HG03565 (cell line): Measurements from ENCODE around the gene TRIM3.
"Not testable (repeated sequence)": the region's sequence is repeated elsewhere in the genome, so short reads cannot be mapped to it uniquely, and the experiment has no call there.

Experiments used
- ATAC-seq: cut with Tn5 transposase; IDR thresholded peaks from one replicate; pipeline ENCODE4 v1.9.1; 2021; ENCODE audit warnings: mild to moderate bottlenecking, moderate library complexity; ENCODE audit not compliant: unreplicated experiment

Gene TRIM3

DNA sequence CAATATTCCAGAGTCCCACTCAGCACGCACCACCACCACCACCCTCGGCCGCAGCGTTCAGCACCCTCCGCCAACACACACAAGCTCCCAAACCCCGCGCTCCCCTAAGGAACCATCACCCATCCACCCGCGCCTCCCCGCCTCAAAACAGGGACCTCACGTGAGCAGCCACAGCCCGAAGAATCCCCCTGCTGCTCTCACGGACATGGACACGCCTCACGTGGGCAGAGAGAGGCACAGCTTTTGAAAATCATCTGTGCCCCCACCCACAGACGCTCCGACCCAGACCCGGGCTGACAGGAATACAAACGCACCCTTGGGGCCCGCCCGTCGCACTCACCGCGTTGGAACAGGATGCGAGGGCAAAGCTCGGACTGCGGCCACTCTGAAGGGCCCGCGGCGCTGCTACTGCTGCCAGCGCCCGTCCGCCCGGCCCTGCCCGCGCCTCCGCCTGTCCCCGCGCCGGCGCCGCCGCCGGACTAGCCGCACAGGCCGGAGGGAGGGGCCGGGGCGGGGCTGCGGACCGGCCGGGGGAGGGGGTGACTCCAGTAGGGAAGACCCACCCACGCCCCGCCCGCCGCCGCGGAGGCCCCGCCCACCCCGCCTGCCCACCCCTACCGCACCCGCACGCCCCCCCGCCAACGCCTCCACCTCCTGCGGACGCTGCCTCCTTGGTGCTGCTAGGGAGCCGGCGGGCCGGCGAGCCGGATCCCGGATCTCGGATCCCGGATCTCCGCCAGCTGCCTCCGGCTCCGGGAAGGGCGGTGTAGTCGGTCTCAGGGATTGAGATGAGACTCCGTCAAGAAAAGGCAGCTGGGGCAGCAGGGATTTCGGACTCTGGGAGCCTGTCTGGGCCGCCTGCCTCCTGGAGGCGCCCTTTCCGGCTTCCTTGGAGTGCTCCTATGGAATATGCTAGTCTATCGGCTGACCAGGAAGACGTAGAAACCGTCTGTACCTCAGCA lies at the start of gene TRIM3:
TSS of gene TRIM3 (minus strand) at position 491 of the 962 bp plus-strand sequence. CDS start 8,246 bp downstream, outside the sequence.
- ATAC-seq: no peak

DNA sequence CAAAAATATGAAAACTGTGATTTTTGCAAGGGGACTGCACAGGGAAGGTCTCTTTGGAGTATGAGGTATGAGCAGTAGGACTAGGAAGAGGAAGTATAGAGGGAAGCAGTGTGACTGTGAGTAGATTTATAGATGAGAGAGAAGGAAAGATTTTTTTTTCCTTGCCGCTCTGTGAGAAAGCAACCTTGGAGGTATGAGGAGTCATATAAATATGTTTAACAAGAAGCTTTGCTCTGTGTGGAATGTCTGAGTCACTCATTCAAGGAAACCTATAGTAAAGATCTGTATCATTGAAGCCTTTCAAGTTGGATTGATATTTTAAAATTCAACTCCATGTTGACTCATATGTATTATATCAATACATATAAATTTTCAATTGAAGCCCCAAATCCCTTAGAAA lies 49.5 kb upstream of the TRIM3 start:
- no peak for ATAC-seq

DNA sequence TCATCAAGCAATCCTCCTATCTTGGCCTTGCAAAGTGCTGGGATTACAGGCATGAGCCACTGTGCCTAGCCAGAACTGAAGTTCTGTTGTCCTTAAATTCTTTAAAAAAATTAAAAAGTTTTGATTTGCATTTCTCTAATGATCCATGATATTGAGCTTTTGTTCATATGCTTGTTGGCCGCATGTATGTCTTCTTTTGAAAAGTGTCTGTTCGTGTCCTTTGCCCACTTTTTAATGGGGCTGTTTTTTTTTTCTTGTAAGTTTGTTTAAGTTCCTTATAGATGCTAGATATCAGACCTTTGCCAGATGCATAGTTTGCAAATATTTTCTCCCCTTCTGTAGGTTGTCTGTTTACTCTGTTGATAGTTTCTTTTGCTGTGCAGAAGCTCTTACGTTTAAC lies 48.2 kb upstream of the TRIM3 start:
- ATAC-seq: not testable (repeated sequence)

DNA sequence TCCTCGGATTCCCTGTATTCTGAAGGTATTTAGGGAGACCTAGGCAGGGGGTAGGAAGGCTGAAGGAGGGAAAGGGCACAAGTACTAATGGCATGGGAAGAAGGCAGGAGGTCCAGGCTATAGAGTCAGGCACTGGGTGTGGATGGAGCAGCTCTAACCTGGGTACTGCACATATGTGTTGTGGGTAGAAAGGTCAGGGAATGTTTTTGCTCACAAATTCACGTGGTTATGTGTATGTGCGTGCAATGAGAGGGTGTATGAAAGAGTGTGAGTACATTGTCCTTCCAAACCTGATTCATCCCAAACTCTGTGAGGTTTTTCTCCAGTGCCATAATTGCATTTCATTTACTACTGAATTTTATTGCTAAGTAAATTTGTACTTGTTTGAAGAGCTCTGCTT lies 46.5 kb upstream of the TRIM3 start:
- ATAC-seq: no peak

DNA sequence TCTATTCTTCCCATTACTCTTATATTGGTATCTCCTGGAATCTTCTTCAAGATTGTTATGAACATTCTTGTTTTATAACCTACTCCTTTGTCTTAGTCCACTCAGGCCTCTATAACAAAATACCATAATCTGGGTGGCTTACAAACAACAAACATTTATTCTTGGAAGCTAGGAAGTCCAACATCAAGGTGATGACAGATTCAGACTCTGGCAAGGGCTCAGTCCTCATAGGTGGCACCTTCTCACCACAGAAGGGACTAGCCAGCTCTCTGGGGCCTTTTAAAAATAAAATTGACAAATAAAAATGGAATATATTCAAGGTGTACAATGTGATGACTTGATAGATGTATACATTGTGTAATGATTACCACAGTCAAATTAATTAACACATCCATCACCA lies 43.1 kb upstream of the TRIM3 start:
- no peak for ATAC-seq

DNA sequence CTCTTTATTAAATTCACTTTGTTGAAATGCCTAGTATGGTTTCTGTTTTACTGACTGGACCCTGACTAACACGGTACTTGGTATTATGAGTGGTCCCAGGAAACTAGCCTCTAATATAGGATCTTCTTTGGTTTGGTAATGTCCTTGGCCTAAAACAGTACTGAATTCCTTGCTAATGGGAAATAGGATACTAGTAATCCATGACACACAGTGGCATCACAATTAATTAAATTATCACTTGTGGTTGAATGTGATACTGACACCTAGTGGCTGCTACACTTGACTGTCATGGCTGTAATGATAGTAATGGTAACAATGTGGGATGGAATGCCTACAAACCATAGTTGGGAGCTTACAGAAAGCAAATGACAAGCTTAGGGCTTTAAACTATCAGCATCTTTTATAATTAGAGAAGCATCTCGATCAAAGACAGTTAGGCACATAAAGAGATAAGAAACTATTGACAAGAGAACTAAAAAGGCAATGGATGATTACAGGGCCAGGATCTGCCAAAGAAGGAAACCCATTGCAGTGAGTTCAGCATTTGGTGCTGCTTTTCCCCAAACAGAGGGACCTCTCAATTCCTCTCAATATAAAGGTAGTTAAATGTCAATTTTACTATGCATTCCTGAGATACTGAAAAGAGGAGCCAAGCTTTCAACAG lies 32.0 kb upstream of the TRIM3 start:
- no peak for ATAC-seq

DNA sequence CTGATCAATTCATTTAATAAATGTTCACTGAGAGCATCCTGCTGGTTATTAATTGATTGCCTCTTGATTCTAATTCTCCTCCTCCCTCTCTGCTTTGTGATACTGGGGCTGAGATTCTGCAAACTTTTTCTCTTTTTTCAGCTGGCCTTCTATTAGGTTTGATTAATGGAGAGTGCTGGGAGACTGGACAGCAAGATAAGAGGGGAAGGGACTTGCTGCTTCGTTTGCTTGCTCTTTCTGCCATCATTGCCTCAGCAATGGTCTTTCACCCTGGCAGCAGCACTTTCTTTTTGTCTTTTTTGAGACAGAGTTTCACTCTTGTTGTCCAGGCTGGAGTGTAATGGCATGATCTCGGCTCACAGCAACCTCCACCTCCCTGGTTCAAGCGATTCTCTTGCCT lies 30.4 kb upstream of the TRIM3 start:
- no peak for ATAC-seq

DNA sequence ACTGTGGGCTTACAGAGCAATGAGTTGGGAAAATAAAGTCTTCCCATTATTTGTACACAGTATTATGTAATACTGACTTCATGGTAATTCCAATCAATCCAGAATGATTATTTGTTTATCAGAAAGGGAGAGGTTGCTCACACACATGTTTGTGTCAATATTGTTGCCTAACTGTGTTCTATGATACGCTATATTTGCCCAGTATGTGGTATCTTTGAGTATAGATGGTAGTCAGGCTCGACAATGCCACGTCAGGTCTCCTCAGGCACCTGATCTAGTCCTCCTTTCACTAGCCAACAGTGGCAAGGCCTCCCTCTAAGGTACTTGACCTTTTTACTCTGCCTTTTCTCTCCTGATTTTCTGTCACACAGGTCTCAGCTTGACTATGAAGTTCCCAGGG lies 28.6 kb upstream of the TRIM3 start:
- no peak for ATAC-seq

DNA sequence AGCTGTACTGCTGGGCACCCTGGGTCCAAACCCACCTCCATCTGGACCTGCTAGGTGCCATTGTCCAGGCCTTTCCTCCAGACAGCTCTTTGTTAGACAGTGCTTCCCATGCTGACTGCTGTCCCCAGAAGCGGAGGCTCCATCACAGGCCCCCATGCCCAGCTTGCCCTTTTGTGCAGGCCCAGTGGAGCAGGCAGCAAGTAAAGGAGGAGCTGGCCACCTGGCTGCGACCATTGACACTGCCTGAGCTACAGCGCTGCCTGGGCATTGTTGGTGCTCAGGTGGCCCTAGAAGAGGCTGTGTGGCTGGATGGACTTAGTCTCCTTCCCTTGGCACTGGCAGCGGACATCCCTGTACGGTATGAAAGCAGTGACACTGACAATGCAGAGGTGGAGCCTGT lies 24.8 kb upstream of the TRIM3 start:
- no peak for ATAC-seq

DNA sequence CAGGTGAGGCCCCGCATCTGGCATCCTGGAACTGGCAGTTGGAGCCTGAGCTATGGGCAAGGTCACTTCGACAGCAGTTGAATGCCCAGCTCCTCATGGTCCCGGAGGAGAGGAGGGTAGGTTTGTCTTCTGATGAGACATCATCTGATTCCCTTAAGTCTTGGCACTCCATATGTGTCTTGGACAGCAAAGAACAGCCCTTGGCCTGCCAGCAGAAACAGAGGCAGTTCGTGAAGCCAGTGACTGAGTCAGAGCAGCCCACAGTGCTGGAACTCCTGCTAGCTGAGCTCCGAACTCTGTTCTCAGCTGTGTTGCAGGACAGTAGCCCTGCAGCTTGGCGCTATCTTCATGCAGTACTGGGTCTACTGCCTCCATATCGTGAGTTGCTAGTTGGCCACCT lies 24.4 kb upstream of the TRIM3 start:
- no peak for ATAC-seq

DNA sequence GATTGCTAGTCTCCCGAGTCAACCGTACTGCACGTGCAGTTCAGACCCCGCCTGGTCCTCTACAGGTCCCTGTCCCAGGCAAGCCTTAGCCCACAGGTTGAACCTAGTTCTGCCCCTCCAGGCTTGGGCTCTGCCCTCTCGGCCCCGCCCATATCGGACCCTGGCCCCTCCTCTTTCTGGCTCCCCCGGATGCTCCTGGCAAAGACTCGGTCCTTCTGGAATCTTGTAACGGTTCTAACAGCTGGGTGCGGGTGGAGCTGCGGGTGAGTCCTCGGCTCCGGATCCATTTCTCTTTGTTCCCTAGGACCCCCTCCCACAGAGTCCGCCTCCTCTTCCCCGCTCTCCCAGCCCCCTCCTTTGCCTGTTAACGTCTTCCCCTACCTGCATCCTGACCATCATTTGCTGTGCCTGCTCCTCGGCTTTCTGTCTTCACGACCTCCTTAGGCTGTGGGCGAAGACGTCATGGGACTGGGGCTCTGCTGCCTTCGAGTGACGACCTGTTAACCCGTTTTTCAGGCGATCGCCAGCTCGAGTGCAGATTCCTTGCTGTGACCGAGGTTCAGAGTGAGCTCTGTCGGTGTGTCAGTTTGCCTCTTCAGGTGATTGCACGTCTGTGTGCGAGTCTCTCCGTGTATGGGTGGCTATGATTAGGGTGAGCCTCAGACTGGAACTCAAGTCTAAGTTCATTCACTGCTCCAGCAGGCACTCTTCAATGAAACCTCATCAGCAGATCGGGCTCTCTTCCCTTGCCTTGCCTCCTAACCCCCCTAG lies 23.5 kb upstream of the TRIM3 start, which contains the start of gene DNHD1:
TSS of gene DNHD1 (plus strand) at position 212 of the 771 bp plus-strand sequence. CDS start 936 bp downstream, outside the sequence.
- no peak for ATAC-seq

DNA sequence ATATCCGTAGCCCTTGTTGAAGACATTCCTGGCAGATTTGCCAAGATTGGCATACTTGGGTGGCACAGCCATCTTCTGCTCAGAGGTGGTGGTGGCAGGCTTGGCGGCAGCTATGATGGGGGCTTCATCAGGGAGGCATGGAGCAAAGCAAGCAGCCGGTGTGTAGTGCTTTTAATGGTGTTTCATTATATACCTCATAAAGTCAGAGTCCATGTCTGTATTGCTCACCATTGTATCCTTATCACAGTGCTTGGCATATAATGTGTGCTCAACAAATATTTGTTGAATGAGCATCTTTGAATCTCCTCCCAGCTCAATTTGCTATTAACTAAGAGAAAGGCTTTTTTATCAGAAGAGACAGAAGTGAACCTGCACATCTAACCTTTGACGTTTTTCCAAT lies 15.6 kb upstream of the TRIM3 start:
- ATAC-seq: no peak

DNA sequence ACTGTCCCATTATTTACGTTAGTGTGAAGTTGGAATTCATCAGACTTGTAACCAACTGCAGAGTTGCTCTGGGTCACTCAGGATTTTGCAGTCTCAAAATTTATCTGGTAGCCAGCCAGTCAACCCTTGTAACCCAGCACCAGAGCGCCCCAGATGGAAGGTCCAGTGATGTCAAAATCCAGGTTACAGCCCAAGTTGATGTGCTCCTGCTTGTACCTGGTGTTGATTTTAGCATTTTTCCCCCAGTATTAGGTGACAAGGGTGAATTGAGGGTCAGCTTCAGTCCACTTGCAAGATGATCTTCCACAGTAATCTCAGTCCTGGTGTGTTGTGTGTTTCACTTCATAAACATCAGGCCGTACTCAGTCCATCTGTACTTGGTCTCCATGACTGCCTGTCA lies 15.1 kb upstream of the TRIM3 start:
- no peak for ATAC-seq

DNA sequence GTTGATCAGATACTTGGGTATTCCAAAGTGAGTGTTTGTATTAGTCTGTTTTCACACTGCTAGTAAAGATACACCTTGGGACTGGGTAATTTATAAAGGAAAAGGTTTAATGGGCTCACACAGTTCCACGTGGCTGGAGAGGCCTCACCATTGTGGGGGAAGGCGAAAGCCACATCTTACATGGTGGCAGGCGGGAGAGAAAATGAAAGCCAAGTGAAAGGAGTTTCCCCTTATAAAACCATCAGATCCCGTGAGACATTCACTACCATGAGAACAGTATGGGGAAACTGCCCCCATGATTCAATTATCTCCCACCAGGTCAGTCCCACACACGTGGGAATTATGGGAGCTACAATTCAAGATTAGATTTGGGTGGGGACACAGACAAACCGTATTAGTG lies 14.6 kb upstream of the TRIM3 start:
- ATAC-seq: no peak

DNA sequence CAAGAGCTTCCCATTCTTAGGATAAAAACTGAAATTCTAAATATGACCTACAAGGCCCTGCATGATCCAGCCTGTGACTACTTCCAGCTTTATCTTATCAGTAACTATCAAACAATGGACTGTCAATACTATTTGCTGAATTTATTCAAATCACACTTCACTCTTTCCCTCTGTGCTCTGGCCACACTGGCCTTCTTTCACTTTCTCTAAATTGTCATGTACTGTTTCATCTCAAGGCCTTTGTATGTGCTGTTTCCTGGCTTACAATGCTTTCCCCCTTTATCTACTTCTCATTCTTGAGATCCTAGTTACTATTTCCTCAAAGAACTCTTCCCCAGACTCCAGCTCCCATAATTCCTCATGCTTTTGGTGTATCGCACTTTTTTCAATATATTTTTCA lies 13.2 kb upstream of the TRIM3 start:
- ATAC-seq: no peak

DNA sequence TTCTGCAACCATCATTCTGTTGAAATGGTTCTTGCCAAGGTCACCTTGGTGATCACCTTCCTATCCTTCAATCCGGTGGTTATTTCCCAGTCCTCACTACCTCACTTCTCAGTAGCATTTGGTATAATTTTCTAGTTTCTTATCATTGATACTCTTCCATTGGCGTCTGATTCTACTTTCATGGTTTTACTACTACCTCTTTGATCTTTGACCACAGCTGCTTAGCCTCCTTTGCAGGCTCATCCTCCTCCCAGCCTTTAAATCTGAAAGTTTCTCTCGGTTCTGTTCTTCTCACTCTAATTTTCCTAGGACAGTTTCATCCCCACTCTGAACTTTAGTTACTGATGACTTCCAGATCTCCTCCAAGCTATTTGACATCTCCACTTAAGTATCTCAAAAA lies 12.5 kb upstream of the TRIM3 start:
- ATAC-seq: no peak

DNA sequence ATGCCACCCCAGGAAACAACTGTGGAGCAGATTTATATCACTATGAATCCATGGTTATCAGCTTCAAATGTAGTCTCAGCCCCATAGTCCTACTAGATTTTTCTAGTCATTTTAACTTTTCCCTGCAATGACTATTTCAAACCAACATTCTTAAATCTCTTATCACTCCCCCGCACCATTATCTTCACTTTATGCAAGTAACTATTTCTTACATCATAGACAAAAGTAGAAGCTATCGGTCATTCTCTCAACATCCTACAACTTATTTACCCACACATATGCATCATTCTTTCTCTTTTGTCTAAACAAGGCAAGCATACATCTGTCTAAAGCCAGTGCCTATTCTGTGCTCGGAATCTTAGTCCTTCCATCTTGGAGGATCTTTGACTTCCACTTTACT lies 11.9 kb upstream of the TRIM3 start:
- ATAC-seq: no peak

DNA sequence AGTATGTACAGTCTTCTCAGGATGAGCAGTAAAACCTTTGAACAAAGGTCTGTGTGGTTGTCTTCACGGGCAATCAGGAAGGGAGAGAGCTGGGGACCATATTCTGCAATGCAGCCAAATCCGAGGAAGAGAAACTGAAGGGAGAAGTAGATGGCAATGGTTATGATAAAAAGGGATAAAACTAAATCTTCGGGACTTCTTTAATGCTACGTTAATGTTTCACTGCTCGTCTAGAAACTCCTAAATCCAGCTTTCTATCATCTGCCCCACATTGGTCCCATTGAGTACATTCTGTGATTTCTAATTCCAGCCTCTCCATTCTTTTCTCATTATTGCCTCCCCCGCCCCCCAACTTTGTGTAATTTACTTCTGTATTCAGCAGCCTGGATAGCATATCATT lies 9.3 kb upstream of the TRIM3 start:
- no peak for ATAC-seq

DNA sequence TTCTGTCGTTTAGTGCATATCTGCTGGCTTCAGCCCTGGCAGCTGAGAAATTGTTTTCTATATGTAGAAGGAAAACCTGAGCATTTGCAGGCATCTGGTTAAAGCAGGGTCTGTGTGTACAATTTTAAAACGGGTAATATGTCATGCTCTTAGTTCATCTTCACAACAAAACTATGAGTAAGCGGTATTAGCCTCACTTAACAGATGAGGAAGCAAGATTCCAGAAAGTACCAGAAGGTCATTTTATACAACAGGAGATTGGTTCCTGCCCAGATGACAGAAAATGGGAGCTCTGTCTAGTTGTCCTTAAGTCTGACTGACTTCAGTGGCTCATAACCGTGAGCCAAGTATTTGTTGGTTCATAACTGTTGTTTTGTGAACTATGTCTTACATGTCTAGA lies 8.7 kb upstream of the TRIM3 start:
- ATAC-seq: no peak

DNA sequence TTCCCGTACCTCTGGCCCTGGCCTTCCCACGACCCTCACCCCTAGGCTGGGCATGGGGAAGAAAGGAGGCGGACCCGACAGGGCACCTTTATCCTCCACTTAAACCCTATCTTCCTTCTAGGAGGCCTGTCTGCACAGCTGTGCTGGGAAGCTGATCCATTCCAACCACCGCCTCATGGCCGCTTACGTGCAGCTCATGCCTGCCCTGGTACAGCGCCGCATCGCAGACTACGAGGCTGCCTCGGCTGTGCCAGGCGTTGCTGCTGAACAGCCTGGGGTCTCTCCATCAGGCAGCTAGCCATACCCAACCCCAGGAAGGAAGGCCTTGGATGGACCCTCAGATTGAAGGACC lies 8.2 kb upstream of the TRIM3 start:
- no peak for ATAC-seq
